GM06990 (cell line): ENCODE results near the gene SDK2.

Experiments used
- DNase-seq: peaks from one replicate; pipeline ENCODE4 v3.0.0-alpha.2; 2011; ENCODE audit not compliant: insufficient read length; ENCODE audit errors: extremely low read depth
- H3K27me3 ChIP-seq: replicated peaks from 2 replicates; pipeline ENCODE4 v1.6.0; 2011; ENCODE audit warnings: low read length; ENCODE audit not compliant: control insufficient read depth, insufficient read depth
- H3K36me3 ChIP-seq: 2 replicates; pipeline ENCODE4 v1.5.1; 2011; ENCODE audit warnings: low read length; ENCODE audit not compliant: control insufficient read depth, insufficient read depth
- H3K4me3 ChIP-seq: replicated peaks from 2 replicates; pipeline ENCODE4 v1.5.1; 2011; ENCODE audit warnings: low read depth, mild to moderate bottlenecking, control low read depth, low read length
- TF ChIP-seq, protein P1 (sequence below): IDR thresholded peaks from 2 replicates; pipeline ENCODE4 v1.5.1; 2011; ENCODE audit warnings: low read length, control low read depth, mild to moderate bottlenecking, inconsistent platforms; ENCODE audit not compliant: insufficient read depth, poor library complexity, severe bottlenecking

Gene SDK2

DNA sequence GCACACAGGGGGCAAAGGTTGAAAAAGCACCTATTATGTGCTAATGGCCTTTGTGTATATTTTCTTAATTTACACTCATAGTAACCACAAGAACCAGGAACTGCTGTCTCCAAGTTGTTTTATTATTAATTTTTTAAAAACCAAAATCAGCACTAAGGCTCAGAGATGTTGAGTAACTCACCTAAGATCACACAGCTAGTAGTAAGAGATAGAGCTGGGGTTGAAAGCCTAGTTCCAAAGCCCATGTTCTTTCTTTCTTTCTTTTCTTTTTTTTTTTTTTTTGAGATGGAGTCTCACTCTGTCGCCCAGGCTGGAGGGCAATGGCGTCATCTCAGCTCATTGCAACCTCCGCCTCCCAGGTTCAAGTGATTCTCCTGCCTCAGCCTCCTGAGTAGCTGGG is 75.3 kb downstream of the SDK2 start:
- DNase-seq: no peak
- no peak overlapping the region for H3K4me3 ChIP-seq
- H3K36me3 ChIP-seq: no peaks in the 10 kb centered on the region
- TF ChIP-seq, protein P1, sequence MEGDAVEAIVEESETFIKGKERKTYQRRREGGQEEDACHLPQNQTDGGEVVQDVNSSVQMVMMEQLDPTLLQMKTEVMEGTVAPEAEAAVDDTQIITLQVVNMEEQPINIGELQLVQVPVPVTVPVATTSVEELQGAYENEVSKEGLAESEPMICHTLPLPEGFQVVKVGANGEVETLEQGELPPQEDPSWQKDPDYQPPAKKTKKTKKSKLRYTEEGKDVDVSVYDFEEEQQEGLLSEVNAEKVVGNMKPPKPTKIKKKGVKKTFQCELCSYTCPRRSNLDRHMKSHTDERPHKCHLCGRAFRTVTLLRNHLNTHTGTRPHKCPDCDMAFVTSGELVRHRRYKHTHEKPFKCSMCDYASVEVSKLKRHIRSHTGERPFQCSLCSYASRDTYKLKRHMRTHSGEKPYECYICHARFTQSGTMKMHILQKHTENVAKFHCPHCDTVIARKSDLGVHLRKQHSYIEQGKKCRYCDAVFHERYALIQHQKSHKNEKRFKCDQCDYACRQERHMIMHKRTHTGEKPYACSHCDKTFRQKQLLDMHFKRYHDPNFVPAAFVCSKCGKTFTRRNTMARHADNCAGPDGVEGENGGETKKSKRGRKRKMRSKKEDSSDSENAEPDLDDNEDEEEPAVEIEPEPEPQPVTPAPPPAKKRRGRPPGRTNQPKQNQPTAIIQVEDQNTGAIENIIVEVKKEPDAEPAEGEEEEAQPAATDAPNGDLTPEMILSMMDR: no peak
- no peaks in the 10 kb centered on the region for H3K27me3 ChIP-seq

DNA sequence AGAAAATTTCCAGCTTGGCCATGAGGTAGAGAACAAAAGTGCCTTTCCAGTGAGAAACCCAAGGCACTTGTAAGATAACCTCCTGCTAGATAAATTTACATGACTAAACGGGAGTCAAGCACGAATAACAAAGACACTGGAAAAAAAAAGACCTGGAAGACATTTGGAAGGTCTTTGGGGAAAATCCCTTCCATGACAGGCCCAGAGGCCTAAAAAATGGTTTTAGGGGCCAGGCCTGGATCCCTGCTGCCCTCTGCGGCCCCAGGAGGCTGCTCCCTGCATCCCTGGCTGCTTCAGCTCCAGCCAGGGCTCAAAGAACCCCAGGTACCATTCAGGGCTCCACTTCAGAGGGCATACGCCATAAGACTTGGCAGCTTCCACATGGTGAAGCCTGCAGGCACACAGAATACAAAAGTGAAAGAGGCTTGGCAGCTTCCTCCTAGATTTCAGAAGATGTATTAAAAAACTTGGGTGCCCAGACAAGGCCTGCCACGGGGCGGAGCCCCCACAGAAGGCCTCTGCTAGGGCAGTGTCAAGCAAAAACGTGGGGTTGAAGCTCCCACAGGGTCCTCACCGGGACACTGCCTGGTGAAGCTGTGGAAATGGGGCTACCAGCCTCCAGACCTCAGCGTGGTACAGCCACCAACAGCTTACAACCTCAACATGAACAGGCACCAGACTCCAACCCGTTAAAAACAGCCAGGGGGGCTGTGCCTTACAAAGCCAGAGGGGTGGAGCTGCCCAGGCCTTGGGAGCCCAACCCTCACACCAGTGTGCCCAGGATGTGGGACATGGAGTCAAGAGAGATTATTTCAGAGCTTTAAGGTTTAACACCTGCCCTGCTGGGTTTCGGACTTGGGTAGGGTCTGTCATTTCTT is 77.1 kb downstream of the SDK2 start:
- Histone ChIP-seq H3K27me3 (no peaks in the 10 kb centered on the region), H3K4me3 (no peak overlapping the region), H3K36me3 (no peaks in the 10 kb centered on the region)
- TF ChIP-seq, protein P1: no peak
- no peak for DNase-seq

DNA sequence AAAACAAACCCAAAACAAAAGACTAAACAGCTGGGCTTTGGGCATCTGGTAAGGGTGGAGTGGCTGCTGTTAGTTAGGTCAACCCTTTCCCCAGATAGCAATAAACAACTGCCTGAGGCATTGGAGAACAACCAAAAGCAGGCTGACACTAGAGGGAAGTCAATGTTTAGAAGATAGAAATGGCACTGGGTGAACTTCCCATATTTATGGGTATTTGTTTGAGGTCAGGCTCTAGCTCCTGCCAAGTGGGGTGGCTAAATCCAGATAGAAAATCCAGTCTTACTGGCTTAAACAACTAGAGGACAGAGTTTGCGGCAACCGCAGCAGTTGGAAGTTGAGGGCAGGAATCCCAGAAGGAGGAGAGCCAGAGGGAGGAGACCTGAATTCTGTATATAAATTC is 79.4 kb downstream of the SDK2 start:
- Histone ChIP-seq H3K4me3 (no peak overlapping the region), H3K27me3 (no peaks in the 10 kb centered on the region; the same call in 1 of the 2 replicates), H3K36me3 (no peaks in the 10 kb centered on the region)
- TF ChIP-seq, protein P1: no peak
- DNase-seq: no peak

DNA sequence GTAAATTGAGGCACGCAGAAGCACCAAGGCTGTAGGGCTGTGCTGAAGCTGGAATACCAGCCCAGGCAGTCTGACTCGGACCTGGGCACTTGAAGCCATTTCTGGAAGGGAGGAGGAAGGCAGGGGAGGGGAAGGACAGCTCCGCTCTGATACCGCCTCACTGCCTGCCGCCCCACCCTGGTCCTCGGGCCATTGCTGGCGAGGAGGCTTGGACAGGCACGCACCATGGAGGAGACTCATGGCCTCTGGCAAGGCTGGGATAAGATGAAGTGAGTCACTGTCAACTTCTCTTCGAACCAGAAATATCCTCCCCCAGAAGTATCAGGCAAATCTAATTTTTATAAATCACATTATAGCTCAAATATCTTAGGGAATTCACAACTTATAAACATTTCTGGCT is 81.3 kb downstream of the SDK2 start:
- H3K36me3 ChIP-seq: no peaks in the 10 kb centered on the region
- TF ChIP-seq, protein P1: no peak
- H3K27me3 ChIP-seq: no peaks in the 10 kb centered on the region; the same call in 1 of the 2 replicates
- DNase-seq: no peak
- no peak overlapping the region for H3K4me3 ChIP-seq

DNA sequence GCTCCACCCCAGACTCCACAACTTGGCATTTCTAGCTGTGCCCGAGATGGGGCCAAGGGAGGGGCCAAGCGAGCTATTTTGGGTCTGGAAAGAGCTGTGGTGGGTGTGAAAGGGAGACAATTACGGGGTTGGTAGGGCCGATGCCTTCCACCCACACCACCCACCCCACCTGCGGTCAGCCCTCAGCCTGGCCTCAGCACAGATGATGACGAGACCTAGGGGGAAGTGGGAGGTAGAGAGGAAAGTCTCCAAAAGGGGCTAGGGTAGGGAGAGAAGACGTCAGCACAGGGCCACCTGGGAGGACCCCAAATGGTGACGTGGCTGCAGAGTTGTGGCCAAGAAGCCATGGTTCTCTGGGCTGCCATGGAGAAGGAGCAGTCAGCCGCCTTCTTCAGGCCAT is 83.1 kb downstream of the SDK2 start:
- no peaks in the 10 kb centered on the region for H3K36me3 ChIP-seq
- no peaks in the 10 kb centered on the region; the same call in 1 of the 2 replicates for H3K27me3 ChIP-seq
- no peak for DNase-seq
- TF ChIP-seq, protein P1: no peak
- H3K4me3 ChIP-seq: no peak overlapping the region
